Diencephalon (tissue), 1 donor: ENCODE measurements around the gene HUWE1. TPM values are rescaled to one million over a fixed set of nuclear protein-coding genes. Genes with fewer than 3 reads are reported as not detected.
A peak's percentile ranks its signal among the peaks of the same experiment; 100 is the strongest.

Experiments
- small RNA-seq: library from RNA; depleted of rRNA; stranded (forward); fragments of <200 nt; gene quantifications from one replicate; pipeline ENCODE3, GENCODE V24; 2014
- total RNA-seq: library from RNA; depleted of rRNA; stranded (reverse); fragments of >200 nt; gene quantifications from one replicate; pipeline ENCODE4 v1.2.3, GENCODE V29; 2014

Gene HUWE1
- total RNA-seq = 128 TPM

GRCh38 chrX:53686151-53686885 is at the start of gene HUWE1:
Gene HUWE1, minus strand, starts transcription at chrX:53686719. Its CDS starts 32,612 bp downstream, at chrX:53654107.

Small RNAs within 50 kb of the gene (small RNA-seq; reads per million reads assigned to genes)
- gene MIR98 (625 reads per million, percentile 98 among the genes with 10 or more reads in this experiment), gene MIRLET7F2 (510 reads per million, percentile 98 among the genes with 10 or more reads in this experiment)
